Measurements from ENCODE around the gene SCN4A. TPM values are rescaled to one million over a fixed set of nuclear protein-coding genes. Genes with fewer than 3 reads are reported as not detected.
A peak's percentile ranks its signal among the peaks of the same experiment; 100 is the strongest.

SCN4A gene
- total and polyA plus RNA-seq, 2 of the 13 experiments (the other 11 are each of a cell fraction or from before 2014, with no cell fraction given), result 0.02 to 0.03 TPM

DNA sequence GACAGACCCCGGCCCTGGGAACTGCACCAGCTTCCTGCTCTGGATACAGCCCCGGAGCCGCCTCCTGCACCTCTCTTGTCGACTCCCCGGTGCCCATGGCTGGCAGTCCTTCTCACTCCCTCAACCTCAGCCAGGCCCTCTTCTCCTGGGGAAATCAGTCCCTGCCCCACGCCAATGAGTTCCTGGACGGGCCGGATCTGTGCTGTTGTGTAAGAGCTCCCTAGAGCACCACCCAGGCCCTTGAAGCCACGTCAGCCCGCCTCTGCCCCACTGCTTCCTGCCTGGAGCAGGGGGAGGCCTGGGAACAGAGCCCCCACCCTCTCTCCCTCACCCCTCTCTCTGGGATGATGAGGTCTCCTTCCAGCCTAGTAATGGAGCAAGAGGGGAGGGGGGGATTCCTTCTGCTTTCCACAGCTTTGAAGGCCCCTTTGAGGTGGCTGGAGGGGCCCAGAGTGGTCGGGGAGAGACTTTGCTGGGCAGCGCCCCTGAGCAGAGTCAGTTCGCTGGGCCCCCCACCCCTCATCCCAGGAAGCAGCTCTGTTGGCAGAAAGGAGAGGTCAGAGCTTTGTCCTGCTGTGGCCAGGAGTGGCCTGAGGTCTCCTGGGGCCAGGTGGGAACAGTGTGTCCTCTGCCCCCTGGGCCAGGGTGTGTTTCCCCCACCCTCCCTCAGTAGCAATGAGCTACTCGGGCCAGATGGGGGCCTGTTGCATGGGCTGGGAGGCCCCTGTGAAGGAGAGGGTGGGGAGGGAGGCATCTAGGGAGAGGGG, 29.2 kb upstream of the SCN4A start (continued):
- TF ChIP-seq JUND (CRISPR knock-in tag; IDR thresholded peaks at IDR 0.05), result no peak
- TF ChIP-seq ZNF432 (CRISPR knock-in tag; IDR thresholded peaks at IDR 0.05; ENCODE audit: borderline replicate concordance), result no peak
- no peak for TF ChIP-seq KLF11 (CRISPR knock-in tag; IDR thresholded peaks at IDR 0.05)
- no peak; the same call in 1 of the 2 replicates for TF ChIP-seq TAF1 (CRISPR knock-in tag; IDR thresholded peaks at IDR 0.05)
- no peak for TF ChIP-seq ISL2 (CRISPR knock-in tag; IDR thresholded peaks at IDR 0.05)
- peak; percentile 54; the same call in 1 of the 2 replicates for TF ChIP-seq CEBPG (CRISPR knock-in tag; IDR thresholded peaks at IDR 0.05)
- TF ChIP-seq NFE2 (CRISPR knock-in tag; IDR thresholded peaks at IDR 0.05), result no peak
- TF ChIP-seq ZNF678 (CRISPR knock-in tag; IDR thresholded peaks at IDR 0.05), result no peak
- no peak for TF ChIP-seq ZBTB38 (CRISPR knock-in tag; IDR thresholded peaks at IDR 0.05)
- no peak for TF ChIP-seq ZNF274 (CRISPR knock-in tag; IDR thresholded peaks at IDR 0.05)
- no peak for TF ChIP-seq FOXK1 (CRISPR knock-in tag; IDR thresholded peaks at IDR 0.05; ENCODE audit: borderline replicate concordance, low read depth)
- TF ChIP-seq, protein P1, sequence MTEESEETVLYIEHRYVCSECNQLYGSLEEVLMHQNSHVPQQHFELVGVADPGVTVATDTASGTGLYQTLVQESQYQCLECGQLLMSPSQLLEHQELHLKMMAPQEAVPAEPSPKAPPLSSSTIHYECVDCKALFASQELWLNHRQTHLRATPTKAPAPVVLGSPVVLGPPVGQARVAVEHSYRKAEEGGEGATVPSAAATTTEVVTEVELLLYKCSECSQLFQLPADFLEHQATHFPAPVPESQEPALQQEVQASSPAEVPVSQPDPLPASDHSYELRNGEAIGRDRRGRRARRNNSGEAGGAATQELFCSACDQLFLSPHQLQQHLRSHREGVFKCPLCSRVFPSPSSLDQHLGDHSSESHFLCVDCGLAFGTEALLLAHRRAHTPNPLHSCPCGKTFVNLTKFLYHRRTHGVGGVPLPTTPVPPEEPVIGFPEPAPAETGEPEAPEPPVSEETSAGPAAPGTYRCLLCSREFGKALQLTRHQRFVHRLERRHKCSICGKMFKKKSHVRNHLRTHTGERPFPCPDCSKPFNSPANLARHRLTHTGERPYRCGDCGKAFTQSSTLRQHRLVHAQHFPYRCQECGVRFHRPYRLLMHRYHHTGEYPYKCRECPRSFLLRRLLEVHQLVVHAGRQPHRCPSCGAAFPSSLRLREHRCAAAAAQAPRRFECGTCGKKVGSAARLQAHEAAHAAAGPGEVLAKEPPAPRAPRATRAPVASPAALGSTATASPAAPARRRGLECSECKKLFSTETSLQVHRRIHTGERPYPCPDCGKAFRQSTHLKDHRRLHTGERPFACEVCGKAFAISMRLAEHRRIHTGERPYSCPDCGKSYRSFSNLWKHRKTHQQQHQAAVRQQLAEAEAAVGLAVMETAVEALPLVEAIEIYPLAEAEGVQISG (CRISPR knock-in tag; IDR thresholded peaks at IDR 0.05), result no peak
- TF ChIP-seq, protein P2, sequence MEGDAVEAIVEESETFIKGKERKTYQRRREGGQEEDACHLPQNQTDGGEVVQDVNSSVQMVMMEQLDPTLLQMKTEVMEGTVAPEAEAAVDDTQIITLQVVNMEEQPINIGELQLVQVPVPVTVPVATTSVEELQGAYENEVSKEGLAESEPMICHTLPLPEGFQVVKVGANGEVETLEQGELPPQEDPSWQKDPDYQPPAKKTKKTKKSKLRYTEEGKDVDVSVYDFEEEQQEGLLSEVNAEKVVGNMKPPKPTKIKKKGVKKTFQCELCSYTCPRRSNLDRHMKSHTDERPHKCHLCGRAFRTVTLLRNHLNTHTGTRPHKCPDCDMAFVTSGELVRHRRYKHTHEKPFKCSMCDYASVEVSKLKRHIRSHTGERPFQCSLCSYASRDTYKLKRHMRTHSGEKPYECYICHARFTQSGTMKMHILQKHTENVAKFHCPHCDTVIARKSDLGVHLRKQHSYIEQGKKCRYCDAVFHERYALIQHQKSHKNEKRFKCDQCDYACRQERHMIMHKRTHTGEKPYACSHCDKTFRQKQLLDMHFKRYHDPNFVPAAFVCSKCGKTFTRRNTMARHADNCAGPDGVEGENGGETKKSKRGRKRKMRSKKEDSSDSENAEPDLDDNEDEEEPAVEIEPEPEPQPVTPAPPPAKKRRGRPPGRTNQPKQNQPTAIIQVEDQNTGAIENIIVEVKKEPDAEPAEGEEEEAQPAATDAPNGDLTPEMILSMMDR (CRISPR knock-in tag; IDR thresholded peaks at IDR 0.05), result peak; percentile 4; the same call in 1 of the 2 replicates
- TF ChIP-seq NR2C2 (CRISPR knock-in tag; IDR thresholded peaks at IDR 0.05; ENCODE audit: borderline replicate concordance), result no peak
- TF ChIP-seq, protein P3, sequence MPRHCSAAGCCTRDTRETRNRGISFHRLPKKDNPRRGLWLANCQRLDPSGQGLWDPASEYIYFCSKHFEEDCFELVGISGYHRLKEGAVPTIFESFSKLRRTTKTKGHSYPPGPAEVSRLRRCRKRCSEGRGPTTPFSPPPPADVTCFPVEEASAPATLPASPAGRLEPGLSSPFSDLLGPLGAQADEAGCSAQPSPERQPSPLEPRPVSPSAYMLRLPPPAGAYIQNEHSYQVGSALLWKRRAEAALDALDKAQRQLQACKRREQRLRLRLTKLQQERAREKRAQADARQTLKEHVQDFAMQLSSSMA (CRISPR knock-in tag; IDR thresholded peaks at IDR 0.05), result no peak
- TF ChIP-seq MTF2 (CRISPR knock-in tag; IDR thresholded peaks at IDR 0.05; ENCODE audit: borderline replicate concordance), result no peak
- TF ChIP-seq, protein P4, sequence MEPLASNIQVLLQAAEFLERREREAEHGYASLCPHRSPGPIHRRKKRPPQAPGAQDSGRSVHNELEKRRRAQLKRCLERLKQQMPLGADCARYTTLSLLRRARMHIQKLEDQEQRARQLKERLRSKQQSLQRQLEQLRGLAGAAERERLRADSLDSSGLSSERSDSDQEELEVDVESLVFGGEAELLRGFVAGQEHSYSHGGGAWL (CRISPR knock-in tag; IDR thresholded peaks at IDR 0.05), result no peak
- TF ChIP-seq HOXD1 (CRISPR knock-in tag; IDR thresholded peaks at IDR 0.05), result no peak
- TF ChIP-seq HNF4A (CRISPR knock-in tag; IDR thresholded peaks at IDR 0.05), result no peak
- no peak for TF ChIP-seq AKAP8 (CRISPR knock-in tag; IDR thresholded peaks at IDR 0.05)
- TF ChIP-seq GABPB1 (CRISPR knock-in tag; IDR thresholded peaks at IDR 0.05), result peak; percentile 46
- no peak for TF ChIP-seq ZKSCAN5 (CRISPR knock-in tag; IDR thresholded peaks at IDR 0.05)
- no peak for TF ChIP-seq ATRX (CRISPR knock-in tag; IDR thresholded peaks at IDR 0.05; ENCODE audit: borderline replicate concordance)
- no peak for TF ChIP-seq IKZF1 (IDR thresholded peaks at IDR 0.05)
- TF ChIP-seq, protein P5, sequence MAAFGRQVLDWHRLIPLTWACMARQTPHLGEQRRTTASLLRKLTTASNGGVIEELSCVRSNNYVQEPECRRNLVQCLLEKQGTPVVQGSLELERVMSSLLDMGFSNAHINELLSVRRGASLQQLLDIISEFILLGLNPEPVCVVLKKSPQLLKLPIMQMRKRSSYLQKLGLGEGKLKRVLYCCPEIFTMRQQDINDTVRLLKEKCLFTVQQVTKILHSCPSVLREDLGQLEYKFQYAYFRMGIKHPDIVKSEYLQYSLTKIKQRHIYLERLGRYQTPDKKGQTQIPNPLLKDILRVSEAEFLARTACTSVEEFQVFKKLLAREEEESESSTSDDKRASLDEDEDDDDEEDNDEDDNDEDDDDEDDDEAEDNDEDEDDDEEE (CRISPR knock-in tag; IDR thresholded peaks at IDR 0.05), result no peak
- no peak for TF ChIP-seq ATF7 (IDR thresholded peaks at IDR 0.05)
- TF ChIP-seq ATF7 (CRISPR knock-in tag; IDR thresholded peaks at IDR 0.05), result no peak

All from HepG2 (cell line).